Stomach (tissue), 9 donors: ENCODE results near the gene DOCK3. TPM values are rescaled to one million over a fixed set of nuclear protein-coding genes. Genes with fewer than 3 reads are reported as not detected.
"Not testable (repeated sequence)": the region's sequence is repeated elsewhere in the genome, so short reads cannot be mapped to it uniquely, and the experiment has no call there.

Source experiments
- DNase-seq, 2 donors: peaks; one replicate each; pipeline versions ENCODE4 v3.0.0 to v3.0.0-alpha.2; 2013 to 2019
- H3K27ac ChIP-seq, 5 donors: fragments of 200-600 bp in 4 of 5; sonication (generic) in 4 of 5; one replicate each; pipeline ENCODE4 v1.5.1; 2013 to 2019; ENCODE audit warnings: mild to moderate bottlenecking in 1 of 5, moderate library complexity in 1 of 5
- H3K27me3 ChIP-seq, 3 donors: fragments of 200-600 bp; sonication (generic); one replicate each; pipeline ENCODE4 v1.5.1; 2017 to 2019; ENCODE audit warnings: mixed run types in 1 of 3
- H3K36me3 ChIP-seq, 4 donors: fragments of 200-600 bp; sonication (generic); 1 replicate in 3 of 4; 2 replicates in 1 of 4; pipeline ENCODE4 v1.5.1; 2016 to 2019
- H3K4me1 ChIP-seq, 4 donors: fragments of 200-600 bp; sonication (generic); one replicate each; pipeline ENCODE4 v1.5.1; 2016 to 2019
- H3K4me3 ChIP-seq, 4 donors: fragments of 200-600 bp; sonication (generic) in 3 of 4; one replicate each; pipeline ENCODE4 v1.5.1; 2016 to 2019; ENCODE audit warnings: mild to moderate bottlenecking in 1 of 4
- H3K9me3 ChIP-seq, 4 donors: fragments of 200-600 bp; sonication (generic); one replicate each; pipeline ENCODE4 v1.5.1; 2016 to 2019
- CTCF ChIP-seq, 7 experiments: fragments of 450-650 bp in 4 of 7; fragments of 200-600 bp in 3 of 7; sonication (generic) in 3 of 7; IDR thresholded peaks; one replicate each; pipeline ENCODE4 v1.5.1; 2016 to 2019; ENCODE audit warnings: antibody characterized with exemption in 7 of 7, control low read depth in 2 of 7, mild to moderate bottlenecking in 1 of 7
- EP300 ChIP-seq: sonication (generic); formaldehyde crosslinking; IDR thresholded peaks from one replicate; pipeline ENCODE4 v1.6.1; 2017; ENCODE audit warnings: antibody characterized with exemption
- POLR2A ChIP-seq, 4 donors: fragments of 450-650 bp; IDR thresholded peaks; one replicate each; pipeline ENCODE4 v1.6.1; 2016; ENCODE audit warnings: antibody characterized with exemption in 4 of 4, control low read depth in 2 of 4, mild to moderate bottlenecking in 1 of 4, moderate library complexity in 1 of 4
- POLR2AphosphoS5 ChIP-seq, 3 donors: sonication (generic); formaldehyde crosslinking; IDR thresholded peaks; one replicate each; pipeline ENCODE4 v1.6.1; 2016; ENCODE audit warnings: antibody characterized with exemption in 3 of 3
- WGBS, 5 donors: extraction: QIAGEN DNeasy Blood & Tissue Kit in 3 of 5; methylation state at CpG; one replicate each; pipeline versions ENCODE4 v1.1.5 to v1.1.7; 2013 to 2018; 5-methylcytosine and 5-hydroxymethylcytosine counted together
- intact Hi-C: fragments of 100-400 bp; cut with DNase I; formaldehyde crosslinking; loops from one replicate; pipeline ENCODE4 v1.15.1; 2023; ENCODE audit warnings: low total_unique reads
- polyA plus RNA-seq, 3 donors: library from polyadenylated mRNA; stranded (reverse); fragments of 200-250 nt; gene quantifications; one replicate each; pipeline ENCODE4 v1.2.3, GENCODE V29; 2013
- total RNA-seq, 5 donors: library from RNA; depleted of rRNA; stranded (reverse); fragments of >200 nt; gene quantifications; one replicate each; pipeline versions ENCODE4 v1.1.0 to v1.2.3, GENCODE V29; 2014 to 2016
- donor health status: healthy with polysubstance abuse.
- donor health status: Bipolar disorder and iron deficiency.
- donor health status: healthy.

DOCK3 gene
- total and polyA plus RNA-seq, 8 donors = 0.06 to 2.3 (median 1.0) TPM; not detected in 2

GRCh38 chr3:50687916-50688315 is 13.2 kb downstream of the DOCK3 start:
- H3K4me3 ChIP-seq = no peak overlapping the region
- H3K4me1 ChIP-seq = peaks cover 0 to 5% (median 0%) of the 10 kb centered on the region in 4 donors
- H3K9me3 ChIP-seq = no peaks in the 10 kb centered on the region
- H3K36me3 ChIP-seq = no peaks in the 10 kb centered on the region
- H3K27me3 ChIP-seq = peaks cover 0 to 5% (median 2%) of the 10 kb centered on the region in 3 donors
- no peak overlapping the region for H3K27ac ChIP-seq
- no peak for DNase-seq
- WGBS, 5 donors = 65 to 95% (median 88%) methylated on average over 2 of the region's 2 CpGs
- TF ChIP-seq POLR2A (IDR thresholded peaks at IDR 0.05) (no peak), POLR2AphosphoS5 (IDR thresholded peaks at IDR 0.05) (no peak), EP300 (no peak), CTCF (IDR thresholded peaks at IDR 0.05) (no peak)
- intact Hi-C loops = no loop called here

- intact Hi-C loops, H3K27ac ChIP-seq, DNase-seq, H3K4me1 ChIP-seq, H3K9me3 ChIP-seq, H3K4me3 ChIP-seq, H3K36me3 ChIP-seq, H3K27me3 ChIP-seq: not testable (repeated sequence)
- 77 to 87% (median 85%) methylated on average over 4 of the region's 4 CpGs for WGBS, 5 donors
Observed at GRCh38 chr3:50688602-50689001, 13.9 kb downstream of the DOCK3 start.

- no peak for DNase-seq
- Histone ChIP-seq H3K9me3 (no peaks in the 10 kb centered on the region), H3K4me1 (peaks cover 0 to 5% (median 0%) of the 10 kb centered on the region in 4 donors), H3K27me3 (peaks cover 0 to 5% (median 2%) of the 10 kb centered on the region in 3 donors), H3K36me3 (no peaks in the 10 kb centered on the region), H3K27ac (no peak overlapping the region), H3K4me3 (no peak overlapping the region)
- intact Hi-C loops = no loop called here
- TF ChIP-seq POLR2A (IDR thresholded peaks at IDR 0.05) (no peak), POLR2AphosphoS5 (IDR thresholded peaks at IDR 0.05) (no peak), EP300 (no peak), CTCF (IDR thresholded peaks at IDR 0.05) (no peak)
- 32 to 54% (median 40%) methylated on average over 6 of the region's 6 CpGs for WGBS, 5 donors
Observed at GRCh38 chr3:50689558-50689957, 14.8 kb downstream of the DOCK3 start.

GRCh38 chr3:50695031-50695430 is 20.3 kb downstream of the DOCK3 start:
- WGBS, 5 donors = 38 to 70% (median 57%) methylated on average over 2 of the region's 2 CpGs
- H3K9me3 ChIP-seq = peaks cover 0 to 10% (median 4%) of the 10 kb centered on the region in 4 donors
- DNase-seq = no peak
- H3K4me1 ChIP-seq = no peaks in the 10 kb centered on the region
- no peak overlapping the region for H3K27ac ChIP-seq
- intact Hi-C loops = no loop called here
- peaks cover 0 to 5% (median 0%) of the 10 kb centered on the region in 3 donors for H3K27me3 ChIP-seq
- H3K4me3 ChIP-seq = no peak overlapping the region
- H3K36me3 ChIP-seq = no peaks in the 10 kb centered on the region
- TF ChIP-seq CTCF (IDR thresholded peaks at IDR 0.05) (no peak), POLR2A (IDR thresholded peaks at IDR 0.05) (no peak), EP300 (no peak), POLR2AphosphoS5 (IDR thresholded peaks at IDR 0.05) (no peak)

- Histone ChIP-seq H3K4me1 (no peaks in the 10 kb centered on the region), H3K27ac (no peak overlapping the region), H3K4me3 (no peak overlapping the region), H3K27me3 (peaks cover 0 to 5% (median 0%) of the 10 kb centered on the region in 3 donors), H3K36me3 (no peaks in the 10 kb centered on the region), H3K9me3 (peaks cover 0 to 10% (median 4%) of the 10 kb centered on the region in 4 donors)
- TF ChIP-seq POLR2AphosphoS5 (IDR thresholded peaks at IDR 0.05) (no peak), EP300 (no peak), POLR2A (IDR thresholded peaks at IDR 0.05) (no peak), CTCF (IDR thresholded peaks at IDR 0.05) (no peak)
- intact Hi-C loops = no loop called here
- no peak for DNase-seq
- WGBS, 5 donors = 84 to 92% (median 90%) methylated on average over 3 of the region's 3 CpGs
Observed at GRCh38 chr3:50696276-50696675, 21.5 kb downstream of the DOCK3 start.
